BE2C (cell line): ENCODE measurements around the gene THOC5.
"Not testable (repeated sequence)": the region's sequence is repeated elsewhere in the genome, so short reads cannot be mapped to it uniquely, and the experiment has no call there.

ENCODE experiments used
- DNase-seq: peaks from one replicate; pipeline ENCODE4 v3.0.0-alpha.2; 2020
- H3K27me3 ChIP-seq: fragments of 250-450 bp; sonication (Bioruptor Pico); 2 replicates; pipeline ENCODE4 v1.5.1; 2020; ENCODE audit warnings: mild to moderate bottlenecking
- H3K36me3 ChIP-seq: fragments of 250-450 bp; sonication (Bioruptor Pico); 2 replicates; pipeline ENCODE4 v1.5.1; 2020; ENCODE audit warnings: mild to moderate bottlenecking
- H3K4me1 ChIP-seq: fragments of 250-450 bp; sonication (Bioruptor Pico); 2 replicates; pipeline ENCODE4 v1.5.1; 2020
- H3K4me3 ChIP-seq: 2 replicates; pipeline ENCODE4 v1.5.1; 2011; ENCODE audit warnings: low read depth, low read length
- H3K9me3 ChIP-seq: fragments of 250-450 bp; sonication (Bioruptor Pico); 2 replicates; pipeline ENCODE4 v1.5.1; 2020
- CTCF ChIP-seq: IDR thresholded peaks from 2 replicates; pipeline ENCODE4 v1.5.1; 2012; ENCODE audit warnings: mild to moderate bottlenecking, low read depth, low read length

THOC5 gene

GRCh38 chr22:29563652-29564460, 10.3 kb upstream of the THOC5 start:
- Histone ChIP-seq H3K36me3 (peaks cover 34% of the 10 kb centered on the region), H3K9me3 (no peaks in the 10 kb centered on the region), H3K4me3 (no peak overlapping the region), H3K27me3 (no peaks in the 10 kb centered on the region), H3K4me1 (no peaks in the 10 kb centered on the region)
- TF ChIP-seq CTCF = no peak
- peak; percentile 51 for DNase-seq

GRCh38 chr22:29559853-29560252, 6.3 kb upstream of the THOC5 start:
- Histone ChIP-seq H3K36me3 (peaks cover 46% of the 10 kb centered on the region), H3K9me3 (no peaks in the 10 kb centered on the region), H3K4me3 (no peak overlapping the region), H3K27me3 (no peaks in the 10 kb centered on the region), H3K4me1 (no peaks in the 10 kb centered on the region)
- TF ChIP-seq CTCF = no peak
- no peak for DNase-seq

- Histone ChIP-seq H3K9me3 (no peaks in the 10 kb centered on the region), H3K27me3 (no peaks in the 10 kb centered on the region), H3K4me1 (no peaks in the 10 kb centered on the region), H3K4me3 (no peak overlapping the region), H3K36me3 (peaks cover 46% of the 10 kb centered on the region)
- TF ChIP-seq CTCF = no peak
- DNase-seq = no peak
These were observed 5.5 kb upstream of the THOC5 start for GRCh38 chr22:29559030-29559429.

- DNase-seq = no peak
- Histone ChIP-seq H3K9me3 (no peaks in the 10 kb centered on the region), H3K27me3 (no peaks in the 10 kb centered on the region), H3K36me3 (peaks cover 35% of the 10 kb centered on the region), H3K4me3 (no peak overlapping the region), H3K4me1 (no peaks in the 10 kb centered on the region)
- no peak for TF ChIP-seq CTCF
These were observed 1.6 kb upstream of the THOC5 start for GRCh38 chr22:29555065-29555644.

GRCh38 chr22:29552357-29552756, 1.2 kb downstream of the THOC5 start:
- not testable (repeated sequence) for H3K9me3 ChIP-seq, H3K4me1 ChIP-seq, DNase-seq, H3K27me3 ChIP-seq
- peak overlapping the region; percentile 98; the same call in 1 of the 2 replicates for H3K4me3 ChIP-seq
- peaks cover 39% of the 10 kb centered on the region for H3K36me3 ChIP-seq

- H3K36me3 ChIP-seq = peaks cover 49% of the 10 kb centered on the region
- TF ChIP-seq CTCF = no peak
- H3K27me3 ChIP-seq = no peaks in the 10 kb centered on the region
- no peak for DNase-seq
- no peaks in the 10 kb centered on the region for H3K4me1 ChIP-seq
- no peak overlapping the region for H3K4me3 ChIP-seq
- H3K9me3 ChIP-seq = no peaks in the 10 kb centered on the region
These were observed 3.6 kb downstream of the THOC5 start for GRCh38 chr22:29550005-29550404.

GRCh38 chr22:29545045-29545444, 8.5 kb downstream of the THOC5 start:
- H3K4me1 ChIP-seq, H3K27me3 ChIP-seq, H3K9me3 ChIP-seq, DNase-seq, H3K4me3 ChIP-seq: not testable (repeated sequence)
- H3K36me3 ChIP-seq = peaks cover 74% of the 10 kb centered on the region
